K562 (cell line): ENCODE data around the gene ATXN7L2. TPM values are rescaled to one million over a fixed set of nuclear protein-coding genes. Genes with fewer than 3 reads are reported as not detected.

Experiments
- DPF2 ChIP-seq: fragments of 450-650 bp; IDR thresholded peaks from 2 replicates; pipeline ENCODE4 v1.6.1; 2016
- EP400 ChIP-seq: fragments of 450-650 bp; IDR thresholded peaks from 2 replicates; pipeline ENCODE4 v1.6.1; 2017; ENCODE audit warnings: antibody characterized with exemption, mild to moderate bottlenecking, moderate library complexity
- ETV1 ChIP-seq: fragments of 450-650 bp; conservative IDR thresholded peaks from 2 replicates; pipeline ENCODE4 v1.6.1; 2016; ENCODE audit warnings: missing genetic modification characterization, control low read depth, low read depth, missing compliant biosample characterization
- FOXA3 ChIP-seq, 2 experiments: fragments of 450-650 bp in 1 of 2; sonication (generic) in 1 of 2; formaldehyde crosslinking; IDR thresholded peaks in 1 of 2; conservative IDR thresholded peaks in 1 of 2; 2 replicates each; pipeline versions ENCODE4 v1.4.0 to v1.8.0; 2020 to 2022; ENCODE audit warnings: mild to moderate bottlenecking in 2 of 2, missing genetic modification reagents in 1 of 2
- HEY1 ChIP-seq: fragments of 250-450 bp; sonication (Bioruptor Pico); IDR thresholded peaks from 2 replicates; pipeline ENCODE4 v1.5.0; 2020; ENCODE audit warnings: mild to moderate bottlenecking, moderate library complexity, borderline replicate concordance
- KAT2B ChIP-seq: IDR thresholded peaks from one replicate; pipeline ENCODE4 v1.6.1; 2012; ENCODE audit warnings: low read depth, mild to moderate bottlenecking, control low read depth, inconsistent platforms, low read length, moderate library complexity
- KDM1A ChIP-seq, 2 experiments: fragments of 450-650 bp; IDR thresholded peaks; 2 replicates each; pipeline ENCODE4 v1.6.1; 2016; ENCODE audit warnings: mild to moderate bottlenecking in 2 of 2
- L3MBTL2 ChIP-seq: fragments of 450-650 bp; IDR thresholded peaks from 2 replicates; pipeline ENCODE4 v1.6.1; 2016; ENCODE audit warnings: mild to moderate bottlenecking, moderate library complexity
- MTA1 ChIP-seq: fragments of 450-650 bp; IDR thresholded peaks from 2 replicates; pipeline ENCODE4 v1.6.1; 2017; ENCODE audit warnings: borderline replicate concordance
- NFATC3 ChIP-seq: fragments of 450-650 bp; IDR thresholded peaks from 2 replicates; pipeline ENCODE4 v1.6.1; 2017; ENCODE audit warnings: mild to moderate bottlenecking
- NR3C1 ChIP-seq: sonication (generic); formaldehyde crosslinking; IDR thresholded peaks from 2 replicates; pipeline ENCODE4 v1.8.1; 2022; ENCODE audit warnings: missing genetic modification reagents
- PCBP1 ChIP-seq: fragments of 200-400 bp; formaldehyde crosslinking; IDR thresholded peaks from 2 replicates; pipeline ENCODE4 v1.6.1; 2018; ENCODE audit warnings: mild to moderate bottlenecking, low read depth, low read length; ENCODE audit not compliant: poor library complexity, severe bottlenecking
- POLR2AphosphoS2 ChIP-seq: IDR thresholded peaks from 2 replicates; pipeline ENCODE4 v1.6.1; 2012; ENCODE audit warnings: low read length, improper control_type of control experiment
- RAD51 ChIP-seq: fragments of 450-650 bp; IDR thresholded peaks from 2 replicates; pipeline ENCODE4 v1.7.1; 2016; ENCODE audit warnings: low read depth, mild to moderate bottlenecking, borderline replicate concordance
- SETDB1 ChIP-seq: IDR thresholded peaks from one replicate; pipeline ENCODE4 v1.6.1; 2012; ENCODE audit warnings: low read length, control low read depth, inconsistent platforms
- SP1 ChIP-seq: sonication (generic); formaldehyde crosslinking; IDR thresholded peaks from 2 replicates; pipeline ENCODE4 v1.8.1; 2022; ENCODE audit warnings: mild to moderate bottlenecking, missing genetic modification reagents
- TOE1 ChIP-seq, 2 experiments: fragments of 450-650 bp in 1 of 2; sonication (generic) in 1 of 2; formaldehyde crosslinking in 1 of 2; IDR thresholded peaks; 2 replicates each; pipeline versions ENCODE4 v1.7.1 to v1.8.0; 2016 to 2022; ENCODE audit warnings: borderline replicate concordance in 2 of 2, mild to moderate bottlenecking in 2 of 2, antibody characterized with exemption in 1 of 2, inconsistent platforms in 1 of 2, low read depth in 1 of 2, missing genetic modification reagents in 1 of 2, moderate library complexity in 1 of 2
- ZC3H4 ChIP-seq: sonication (generic); formaldehyde crosslinking; IDR thresholded peaks from 2 replicates; pipeline ENCODE4 v1.9.0; 2021; ENCODE audit warnings: missing genetic modification reagents, borderline replicate concordance
- ZNF12 ChIP-seq: sonication (generic); formaldehyde crosslinking; IDR thresholded peaks from 2 replicates; pipeline ENCODE4 v1.4.0; 2020; ENCODE audit warnings: mild to moderate bottlenecking, missing genetic modification reagents
- ZNF79 ChIP-seq: fragments of 250-450 bp; sonication (Bioruptor Pico); IDR thresholded peaks from 2 replicates; pipeline ENCODE4 v1.4.0; 2020; ENCODE audit warnings: low read depth, mild to moderate bottlenecking, moderate library complexity
- ZSCAN29 ChIP-seq: fragments of 450-650 bp; IDR thresholded peaks from 2 replicates; pipeline ENCODE4 v1.6.1; 2017
- polyA plus RNA-seq, 8 experiments: library from polyadenylated mRNA; depleted of rRNA in 4 of 8; stranded (reverse) in 5 of 8; unstranded in 3 of 8; fragments of >200 nt; fragmentation: Nextera tagmentation in 2 of 8; fragmentation: Illumina TruSeq in 1 of 8; extraction: Ambion mirVana in 2 of 8; extraction: Trizol in 1 of 8; gene quantifications; 2 replicates each; pipeline versions ENCODE4 v1.2.1 to v1.2.3, GENCODE V29; 2011 to 2014; ENCODE audit warnings: inconsistent platforms in 1 of 8, missing spikeins in 1 of 8
- total RNA-seq, 7 experiments: library from RNA; depleted of rRNA in 6 of 7; stranded (reverse); fragments of >200 nt in 6 of 7; fragmentation: Illumina TruSeq in 2 of 7; extraction: Trizol in 2 of 7; gene quantifications; 2 replicates each; pipeline versions ENCODE4 v1.2.1 to v1.2.3, GENCODE V29; 2011 to 2021; ENCODE audit warnings: low replicate concordance in 1 of 7
- TF ChIP-seq, protein P1 (sequence below), 2 experiments: fragments of 450-650 bp in 1 of 2; sonication (generic) in 1 of 2; formaldehyde crosslinking; conservative IDR thresholded peaks; 2 replicates each; pipeline versions ENCODE4 v1.4.0 to v1.8.1; 2020 to 2022; ENCODE audit warnings: mild to moderate bottlenecking in 1 of 2, missing genetic modification reagents in 1 of 2
- TF ChIP-seq, protein P2 (sequence below): fragments of 450-650 bp; formaldehyde crosslinking; IDR thresholded peaks from 2 replicates; pipeline ENCODE4 v1.4.0; 2020; ENCODE audit warnings: mild to moderate bottlenecking, moderate library complexity
- TF ChIP-seq, protein P3 (sequence below): sonication (generic); formaldehyde crosslinking; IDR thresholded peaks from 2 replicates; pipeline ENCODE4 v1.8.0; 2023; ENCODE audit warnings: mild to moderate bottlenecking, missing genetic modification reagents
- TF ChIP-seq, protein P4 (sequence below): fragments of 250-450 bp; sonication (Bioruptor Pico); IDR thresholded peaks from 2 replicates; pipeline ENCODE4 v1.4.0; 2020; ENCODE audit warnings: mild to moderate bottlenecking, moderate library complexity

Gene ATXN7L2
- total and polyA plus RNA-seq, 9 of the 15 experiments (the other 6 are each of a cell fraction or from before 2014, with no cell fraction given): 0.21 to 10.4 (median 5.8) TPM

DNA sequence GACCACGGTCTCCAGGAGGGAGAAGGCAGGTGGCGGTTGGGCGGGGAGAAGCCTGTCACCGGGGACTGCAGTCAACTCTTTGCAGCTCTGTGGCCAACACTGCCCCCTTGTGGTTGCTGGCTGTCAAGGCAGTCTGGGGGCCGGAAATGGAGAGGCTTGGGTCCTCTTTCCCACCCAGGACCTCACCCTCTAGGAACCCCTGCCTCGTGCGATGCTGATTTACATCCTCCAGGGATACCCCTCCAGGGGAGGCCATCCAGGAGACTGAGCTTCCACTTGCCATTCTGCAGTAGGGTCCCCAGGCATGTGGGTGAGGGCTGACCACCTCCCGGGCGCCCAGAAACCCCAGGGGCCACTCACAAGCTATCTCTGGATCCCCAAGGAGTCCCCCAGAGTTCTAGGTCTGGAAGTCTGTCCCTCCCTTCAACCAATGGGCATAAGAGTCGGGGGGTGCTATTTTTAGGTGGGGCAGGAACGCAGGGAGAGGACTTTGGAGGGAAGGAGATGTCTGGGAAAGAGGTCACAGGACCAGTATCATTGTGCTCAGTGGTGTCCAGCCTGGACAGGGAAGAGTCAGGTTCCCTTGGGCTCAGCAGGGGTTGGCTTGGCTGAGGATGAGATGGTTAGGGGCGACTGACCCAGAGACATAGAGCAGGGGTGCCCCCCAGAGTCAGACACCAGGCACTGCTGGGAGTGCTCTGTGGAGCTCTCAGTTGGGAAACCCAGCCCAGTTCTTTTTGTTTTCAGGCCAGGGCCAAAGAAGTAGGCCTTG lies 48.8 kb downstream of the ATXN7L2 start (continued):
- TF ChIP-seq, protein P1, sequence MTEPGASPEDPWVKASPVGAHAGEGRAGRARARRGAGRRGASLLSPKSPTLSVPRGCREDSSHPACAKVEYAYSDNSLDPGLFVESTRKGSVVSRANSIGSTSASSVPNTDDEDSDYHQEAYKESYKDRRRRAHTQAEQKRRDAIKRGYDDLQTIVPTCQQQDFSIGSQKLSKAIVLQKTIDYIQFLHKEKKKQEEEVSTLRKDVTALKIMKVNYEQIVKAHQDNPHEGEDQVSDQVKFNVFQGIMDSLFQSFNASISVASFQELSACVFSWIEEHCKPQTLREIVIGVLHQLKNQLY (CRISPR knock-in tag; conservative IDR thresholded peaks at IDR 0.05): no peak
- 0 out of 2 replicates have a peak, but pooled peaks have one; percentile 39 for TF ChIP-seq TOE1 (IDR thresholded peaks at IDR 0.05; ENCODE audit: borderline replicate concordance)
- TF ChIP-seq TOE1 (CRISPR knock-in tag; IDR thresholded peaks at IDR 0.05; ENCODE audit: borderline replicate concordance, low read depth): no peak
- no peak for TF ChIP-seq NFATC3
- TF ChIP-seq HEY1 (CRISPR knock-in tag): no peak
- TF ChIP-seq ZNF12 (CRISPR knock-in tag): no peak
- TF ChIP-seq, protein P2, sequence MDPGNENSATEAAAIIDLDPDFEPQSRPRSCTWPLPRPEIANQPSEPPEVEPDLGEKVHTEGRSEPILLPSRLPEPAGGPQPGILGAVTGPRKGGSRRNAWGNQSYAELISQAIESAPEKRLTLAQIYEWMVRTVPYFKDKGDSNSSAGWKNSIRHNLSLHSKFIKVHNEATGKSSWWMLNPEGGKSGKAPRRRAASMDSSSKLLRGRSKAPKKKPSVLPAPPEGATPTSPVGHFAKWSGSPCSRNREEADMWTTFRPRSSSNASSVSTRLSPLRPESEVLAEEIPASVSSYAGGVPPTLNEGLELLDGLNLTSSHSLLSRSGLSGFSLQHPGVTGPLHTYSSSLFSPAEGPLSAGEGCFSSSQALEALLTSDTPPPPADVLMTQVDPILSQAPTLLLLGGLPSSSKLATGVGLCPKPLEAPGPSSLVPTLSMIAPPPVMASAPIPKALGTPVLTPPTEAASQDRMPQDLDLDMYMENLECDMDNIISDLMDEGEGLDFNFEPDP (CRISPR knock-in tag): no peak
- no peak for TF ChIP-seq NR3C1 (CRISPR knock-in tag)
- no peak; the same call in 1 of the 2 replicates for TF ChIP-seq ZSCAN29
- TF ChIP-seq ETV1 (tag): peak; percentile 95
- TF ChIP-seq, protein P3, sequence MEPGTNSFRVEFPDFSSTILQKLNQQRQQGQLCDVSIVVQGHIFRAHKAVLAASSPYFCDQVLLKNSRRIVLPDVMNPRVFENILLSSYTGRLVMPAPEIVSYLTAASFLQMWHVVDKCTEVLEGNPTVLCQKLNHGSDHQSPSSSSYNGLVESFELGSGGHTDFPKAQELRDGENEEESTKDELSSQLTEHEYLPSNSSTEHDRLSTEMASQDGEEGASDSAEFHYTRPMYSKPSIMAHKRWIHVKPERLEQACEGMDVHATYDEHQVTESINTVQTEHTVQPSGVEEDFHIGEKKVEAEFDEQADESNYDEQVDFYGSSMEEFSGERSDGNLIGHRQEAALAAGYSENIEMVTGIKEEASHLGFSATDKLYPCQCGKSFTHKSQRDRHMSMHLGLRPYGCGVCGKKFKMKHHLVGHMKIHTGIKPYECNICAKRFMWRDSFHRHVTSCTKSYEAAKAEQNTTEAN (CRISPR knock-in tag): no peak
- no peak for TF ChIP-seq ZNF79
- TF ChIP-seq EP400: no peak
- TF ChIP-seq, protein P4, sequence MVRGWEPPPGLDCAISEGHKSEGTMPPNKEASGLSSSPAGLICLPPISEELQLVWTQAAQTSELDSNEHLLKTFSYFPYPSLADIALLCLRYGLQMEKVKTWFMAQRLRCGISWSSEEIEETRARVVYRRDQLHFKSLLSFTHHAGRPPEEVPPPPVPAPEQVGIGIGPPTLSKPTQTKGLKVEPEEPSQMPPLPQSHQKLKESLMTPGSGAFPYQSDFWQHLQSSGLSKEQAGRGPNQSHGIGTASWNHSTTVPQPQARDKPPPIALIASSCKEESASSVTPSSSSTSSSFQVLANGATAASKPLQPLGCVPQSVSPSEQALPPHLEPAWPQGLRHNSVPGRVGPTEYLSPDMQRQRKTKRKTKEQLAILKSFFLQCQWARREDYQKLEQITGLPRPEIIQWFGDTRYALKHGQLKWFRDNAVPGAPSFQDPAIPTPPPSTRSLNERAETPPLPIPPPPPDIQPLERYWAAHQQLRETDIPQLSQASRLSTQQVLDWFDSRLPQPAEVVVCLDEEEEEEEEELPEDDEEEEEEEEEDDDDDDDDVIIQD (CRISPR knock-in tag): no peak
- TF ChIP-seq ZC3H4 (CRISPR knock-in tag): no peak
- no peak for TF ChIP-seq RAD51
- TF ChIP-seq POLR2AphosphoS2: no peak
- no peak for TF ChIP-seq KDM1A (IDR thresholded peaks at IDR 0.05)
- peak; percentile 55; the same call in 1 of the 2 replicates for TF ChIP-seq L3MBTL2
- TF ChIP-seq DPF2: no peak
- TF ChIP-seq KAT2B: no peak
- no peak for TF ChIP-seq MTA1
- no peak for TF ChIP-seq SETDB1
- TF ChIP-seq SP1 (CRISPR knock-in tag): no peak
- no peak for TF ChIP-seq PCBP1
- no peak for TF ChIP-seq FOXA3 (CRISPR knock-in tag; conservative IDR thresholded peaks at IDR 0.05 in 1 of 2, IDR thresholded peaks at IDR 0.05 in 1 of 2)
